T-helper 2 cell treated with Interferon-gamma antibody and Interleukin-4, amounts not matched to agents 5 μg/mL and 100 μg/mL, for 36 hours (primary cell): Measurements from ENCODE around the gene SEMA5A.

Experiments
- DNase-seq: peaks from one replicate; pipeline ENCODE4 v3.0.0; 2021; ENCODE audit warnings: low spot score
- H3K27ac Mint-ChIP-seq: one replicate; pipeline ENCODE4 v1.8.0; 2021; ENCODE audit warnings: mild to moderate bottlenecking, mixed read lengths
- H3K27me3 Mint-ChIP-seq: one replicate; pipeline ENCODE4 v1.8.0; 2021; ENCODE audit warnings: low read depth, mixed read lengths
- H3K36me3 Mint-ChIP-seq: one replicate; pipeline ENCODE4 v1.8.0; 2021; ENCODE audit warnings: low read depth, mixed read lengths
- H3K4me1 Mint-ChIP-seq: one replicate; pipeline ENCODE4 v1.8.0; 2021; ENCODE audit warnings: low read depth, mixed read lengths
- H3K4me3 Mint-ChIP-seq: one replicate; pipeline ENCODE4 v1.8.0; 2022; ENCODE audit warnings: mild to moderate bottlenecking, moderate library complexity, mixed read lengths
- H3K9me3 Mint-ChIP-seq: one replicate; pipeline ENCODE4 v1.8.0; 2021; ENCODE audit warnings: mixed read lengths

Gene SEMA5A

DNA sequence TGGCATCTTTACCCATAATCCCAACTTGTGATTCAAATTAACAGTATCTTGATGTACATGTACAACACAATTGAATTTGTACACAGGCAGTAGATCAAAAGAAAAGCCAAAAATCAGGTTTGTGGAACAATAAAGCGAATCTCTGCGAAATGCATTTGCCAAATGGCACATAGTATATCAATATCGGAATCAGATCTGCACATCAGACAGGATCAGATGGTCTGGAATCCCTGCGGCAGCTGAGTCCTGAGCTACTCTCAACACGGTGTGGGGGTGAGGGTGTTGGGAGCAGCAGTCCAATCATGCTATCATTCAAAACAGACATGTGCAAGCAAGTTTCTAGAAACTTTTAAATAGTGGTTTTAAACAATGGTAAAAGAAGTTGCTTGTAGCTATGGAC, 358.3 kb downstream of the SEMA5A start:
- DNase-seq, result no peak
- Mint-ChIP-seq H3K36me3 (no peaks in the 10 kb centered on the region), H3K9me3 (peaks cover 6% of the 10 kb centered on the region), H3K27me3 (no peaks in the 10 kb centered on the region), H3K27ac (no peak overlapping the region), H3K4me3 (no peak overlapping the region), H3K4me1 (no peaks in the 10 kb centered on the region)

DNA sequence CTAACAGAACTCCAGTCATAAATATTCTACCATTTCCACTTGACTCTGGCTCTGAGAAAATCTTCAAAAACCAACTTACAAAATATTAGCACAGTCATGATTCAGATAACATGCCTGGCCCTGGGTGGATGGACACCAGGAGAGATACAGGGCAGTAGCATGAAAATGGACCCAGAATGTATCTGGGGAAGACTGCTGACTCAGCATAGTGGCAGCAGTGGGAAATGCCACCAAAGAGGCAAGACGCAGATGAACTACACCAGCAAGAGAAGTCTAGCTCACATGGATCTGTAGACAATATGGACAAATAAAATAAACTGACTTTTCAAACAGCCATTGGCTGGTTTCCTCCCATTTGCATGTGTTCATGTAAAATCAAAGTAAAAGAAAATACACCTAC, 359.8 kb downstream of the SEMA5A start:
- Mint-ChIP-seq H3K9me3 (peaks cover 6% of the 10 kb centered on the region), H3K27me3 (no peaks in the 10 kb centered on the region), H3K36me3 (no peaks in the 10 kb centered on the region), H3K27ac (no peak overlapping the region), H3K4me1 (no peaks in the 10 kb centered on the region), H3K4me3 (no peak overlapping the region)
- DNase-seq, result no peak

GRCh38 chr5:9183992-9184391, 361.9 kb downstream of the SEMA5A start:
- Mint-ChIP-seq H3K36me3 (no peaks in the 10 kb centered on the region), H3K4me1 (no peaks in the 10 kb centered on the region), H3K4me3 (no peak overlapping the region), H3K27me3 (no peaks in the 10 kb centered on the region), H3K9me3 (peaks cover 4% of the 10 kb centered on the region), H3K27ac (no peak overlapping the region)
- DNase-seq, result no peak

DNA sequence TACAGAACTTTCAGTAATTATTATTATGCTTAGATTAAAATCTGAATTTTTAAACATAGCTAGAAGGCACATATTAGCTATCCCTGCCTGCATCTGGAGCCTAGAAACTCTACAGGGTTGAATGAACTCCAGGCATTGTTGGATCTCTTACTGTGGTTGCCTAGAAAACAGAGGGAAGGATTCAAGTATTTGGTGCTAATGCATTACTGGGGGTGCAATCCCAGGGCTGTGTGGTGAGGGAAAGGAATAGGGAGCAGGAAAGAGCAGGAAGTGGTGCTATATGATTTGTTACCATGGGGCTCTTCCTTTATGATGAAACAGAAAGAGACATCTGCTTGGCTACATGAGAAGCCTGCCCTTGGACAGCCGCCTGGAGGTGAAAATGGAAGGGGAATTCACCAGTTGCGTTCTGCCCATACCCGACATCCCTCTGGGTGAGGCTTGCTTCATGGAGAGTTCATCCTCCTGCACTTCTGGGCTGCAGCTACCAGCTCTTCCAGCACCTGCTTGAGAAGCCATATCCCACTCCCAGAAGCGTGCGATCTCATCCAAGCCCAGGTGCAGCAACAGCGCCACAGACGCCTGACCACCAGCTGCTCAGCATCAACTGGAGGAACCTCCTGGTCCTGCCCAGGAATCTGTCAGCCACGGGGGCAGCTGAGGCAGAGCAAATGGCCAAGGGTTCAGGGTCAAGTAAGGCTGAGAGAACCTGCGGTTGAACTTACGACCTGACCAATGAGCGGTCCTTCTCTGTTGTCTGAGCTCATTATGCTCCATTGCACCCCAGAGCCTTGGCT, 362.8 kb downstream of the SEMA5A start:
- H3K9me3 Mint-ChIP-seq, result no peaks in the 10 kb centered on the region
- no peaks in the 10 kb centered on the region for H3K36me3 Mint-ChIP-seq
- H3K27ac Mint-ChIP-seq, result no peak overlapping the region
- H3K4me1 Mint-ChIP-seq, result no peaks in the 10 kb centered on the region
- no peak for DNase-seq
- H3K4me3 Mint-ChIP-seq, result no peak overlapping the region
- no peaks in the 10 kb centered on the region for H3K27me3 Mint-ChIP-seq

DNA sequence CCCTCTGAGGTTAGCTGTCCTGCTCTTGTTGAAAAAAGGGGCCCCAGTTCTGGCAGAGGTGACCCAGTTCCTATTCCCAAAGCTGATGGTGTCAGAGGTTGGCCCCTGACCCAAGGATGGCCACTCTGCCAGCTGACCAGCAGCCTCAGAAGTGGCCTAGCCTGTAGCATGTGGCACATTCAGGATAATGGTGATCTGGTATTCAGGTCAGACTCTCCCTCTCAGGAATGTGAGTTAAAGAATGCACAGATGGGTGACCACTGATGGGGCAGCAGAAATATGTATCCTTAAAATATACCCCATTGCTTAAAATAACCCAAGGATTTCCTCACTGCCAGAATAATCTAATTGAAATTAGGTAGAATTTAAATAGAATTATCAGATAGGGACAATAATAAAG, 369.2 kb downstream of the SEMA5A start:
- Mint-ChIP-seq H3K27me3 (no peaks in the 10 kb centered on the region), H3K4me3 (no peak overlapping the region), H3K36me3 (no peaks in the 10 kb centered on the region), H3K4me1 (no peaks in the 10 kb centered on the region), H3K27ac (no peak overlapping the region), H3K9me3 (no peaks in the 10 kb centered on the region)
- DNase-seq, result no peak

- Mint-ChIP-seq H3K36me3 (no peaks in the 10 kb centered on the region), H3K4me3 (no peak overlapping the region), H3K27ac (no peak overlapping the region), H3K9me3 (no peaks in the 10 kb centered on the region), H3K27me3 (no peaks in the 10 kb centered on the region), H3K4me1 (no peaks in the 10 kb centered on the region)
- DNase-seq, result no peak
Measured at GRCh38 chr5:9174446-9174845, 371.4 kb downstream of the SEMA5A start.

DNA sequence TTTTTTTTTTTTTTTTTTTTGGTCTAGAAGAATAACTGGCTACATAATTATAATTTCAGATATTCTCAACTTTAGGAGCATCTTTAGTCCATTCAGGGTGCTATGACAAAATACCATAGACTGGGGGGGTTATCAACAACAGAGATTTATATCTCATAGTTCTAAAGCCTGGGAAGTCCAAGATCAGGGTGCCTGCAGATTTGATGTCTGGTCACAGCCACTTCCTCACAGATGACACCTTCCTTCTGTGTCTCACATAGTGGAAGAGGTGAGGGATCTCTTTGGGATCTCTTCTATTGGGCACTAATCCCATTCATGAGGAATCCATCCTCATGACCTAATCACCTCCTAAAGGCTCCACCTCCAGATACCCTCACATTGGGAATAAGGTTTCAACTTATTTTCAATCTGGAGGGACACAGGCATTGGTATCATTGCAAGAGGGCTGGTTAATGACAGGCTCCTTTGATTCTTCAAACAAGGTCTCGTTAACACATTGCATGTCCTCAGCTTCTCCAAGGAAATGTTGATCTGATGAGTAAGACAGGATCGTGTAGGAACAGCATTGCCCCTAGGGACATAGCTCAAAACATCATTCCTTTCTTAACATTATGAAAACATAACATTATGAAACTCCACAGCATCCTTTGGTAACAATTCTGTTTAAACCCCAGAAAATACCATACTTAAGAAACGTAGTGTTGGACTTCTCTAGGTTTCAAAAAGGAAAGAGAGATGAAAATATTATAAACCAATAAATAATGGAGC, 372.4 kb downstream of the SEMA5A start:
- Mint-ChIP-seq H3K4me1 (no peaks in the 10 kb centered on the region), H3K27ac (no peak overlapping the region), H3K27me3 (no peaks in the 10 kb centered on the region), H3K9me3 (no peaks in the 10 kb centered on the region), H3K36me3 (no peaks in the 10 kb centered on the region), H3K4me3 (no peak overlapping the region)
- DNase-seq, result no peak

DNA sequence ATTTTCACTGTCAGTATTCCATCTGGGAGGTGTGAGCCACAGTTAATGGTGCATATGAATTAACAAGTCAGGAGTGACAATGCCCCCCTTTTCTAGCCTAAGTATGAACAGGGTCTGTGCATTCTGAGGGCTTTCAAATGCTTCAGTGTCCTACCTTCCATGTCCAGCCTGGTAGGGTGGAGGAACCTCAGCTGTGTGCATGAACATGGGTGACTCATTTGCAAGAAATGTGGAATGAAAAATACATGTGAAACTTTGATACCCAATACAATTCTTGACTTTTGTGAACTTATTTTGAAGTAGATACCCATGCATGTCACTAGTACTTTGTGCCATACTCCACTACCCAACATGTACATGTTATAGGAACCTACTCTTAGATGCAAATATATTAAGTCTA, 375.8 kb downstream of the SEMA5A start:
- no peak for DNase-seq
- Mint-ChIP-seq H3K36me3 (no peaks in the 10 kb centered on the region), H3K9me3 (no peaks in the 10 kb centered on the region), H3K4me1 (no peaks in the 10 kb centered on the region), H3K4me3 (no peak overlapping the region), H3K27ac (no peak overlapping the region), H3K27me3 (no peaks in the 10 kb centered on the region)

- Mint-ChIP-seq H3K27me3 (no peaks in the 10 kb centered on the region), H3K27ac (no peak overlapping the region), H3K4me1 (no peaks in the 10 kb centered on the region), H3K9me3 (no peaks in the 10 kb centered on the region), H3K36me3 (no peaks in the 10 kb centered on the region), H3K4me3 (no peak overlapping the region)
- DNase-seq, result no peak
Measured at GRCh38 chr5:9169557-9169902, 376.3 kb downstream of the SEMA5A start.

DNA sequence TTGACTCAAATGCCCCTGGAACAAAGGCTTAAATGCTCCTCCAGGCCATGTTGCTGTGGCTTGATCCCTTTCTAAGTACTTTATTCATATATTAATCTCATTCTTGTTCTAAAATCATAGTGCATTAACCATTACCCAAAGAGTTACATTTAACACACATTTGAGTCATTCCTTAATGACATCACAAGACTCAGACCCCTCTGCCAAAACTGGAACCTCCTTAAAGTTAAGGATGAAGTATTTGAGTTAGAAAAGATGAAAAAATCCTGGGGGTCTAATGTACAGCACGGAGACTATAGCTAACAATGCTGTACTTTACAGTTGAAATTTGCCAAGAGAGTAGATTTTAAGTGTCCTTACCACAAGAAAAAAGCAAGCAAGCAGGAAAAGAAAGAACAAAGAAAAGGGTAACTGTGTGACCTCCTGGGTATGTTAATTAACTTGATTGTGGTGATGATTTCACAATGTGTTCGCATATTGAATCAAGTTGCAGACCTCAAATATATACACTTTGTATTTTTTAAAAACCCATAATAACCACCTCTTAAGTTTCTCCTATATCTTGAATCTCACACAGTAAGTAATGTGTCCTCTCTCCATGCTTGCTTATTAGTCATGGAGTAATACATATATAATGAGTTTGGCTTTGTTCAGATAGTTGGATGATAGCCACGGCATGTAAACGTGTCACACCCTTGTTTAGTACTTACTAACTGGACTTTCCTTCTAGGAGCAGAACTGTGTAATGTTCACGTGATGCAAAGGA, 376.9 kb downstream of the SEMA5A start:
- Mint-ChIP-seq H3K9me3 (no peaks in the 10 kb centered on the region), H3K27me3 (no peaks in the 10 kb centered on the region), H3K36me3 (no peaks in the 10 kb centered on the region), H3K27ac (no peak overlapping the region), H3K4me3 (no peak overlapping the region), H3K4me1 (no peaks in the 10 kb centered on the region)
- DNase-seq, result no peak

DNA sequence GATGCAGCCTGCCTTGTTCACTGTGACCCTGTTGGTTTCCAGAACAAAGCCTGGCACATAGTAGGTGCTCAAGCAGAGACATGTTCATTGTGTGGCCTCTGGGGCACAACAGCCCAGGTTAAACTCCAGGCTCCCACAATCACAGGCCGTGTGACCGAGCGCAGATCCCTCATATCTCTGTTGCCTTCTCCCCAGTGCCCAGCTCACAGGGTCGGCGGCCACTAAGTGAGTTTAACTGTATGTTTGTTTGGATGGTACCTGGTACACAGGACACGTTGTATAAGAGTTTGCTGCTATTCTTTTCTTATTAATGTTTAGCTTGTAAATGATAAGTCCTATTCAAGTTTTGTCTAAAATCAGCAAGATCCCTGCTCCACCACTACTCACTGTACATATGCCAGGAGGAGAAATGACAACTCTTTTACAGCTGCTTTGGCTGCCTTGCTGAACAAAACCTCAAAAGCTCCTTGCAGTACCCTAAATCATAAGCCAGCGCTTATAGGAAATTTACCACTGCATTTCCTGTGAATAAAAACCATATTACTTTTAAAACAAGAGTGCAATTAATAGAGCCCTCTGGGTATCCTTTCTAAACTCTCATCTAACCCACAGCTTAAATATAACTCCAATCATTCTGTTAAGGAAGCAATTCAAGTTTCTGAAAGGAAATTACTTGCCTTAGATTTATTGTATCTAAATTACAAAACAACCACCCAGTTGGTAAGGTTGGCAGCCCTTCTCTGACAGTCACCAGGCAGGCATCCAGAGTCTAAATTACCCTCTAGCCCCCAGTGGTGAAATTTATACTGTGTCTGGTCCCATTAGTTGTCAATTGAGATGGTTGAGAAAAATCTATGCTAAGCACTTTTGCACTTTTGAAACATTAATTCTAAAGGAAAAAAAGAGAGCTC, 379.4 kb downstream of the SEMA5A start:
- Mint-ChIP-seq H3K27ac (no peak overlapping the region), H3K36me3 (no peaks in the 10 kb centered on the region), H3K4me1 (no peaks in the 10 kb centered on the region), H3K4me3 (no peak overlapping the region), H3K9me3 (no peaks in the 10 kb centered on the region), H3K27me3 (no peaks in the 10 kb centered on the region)
- DNase-seq, result no peak

DNA sequence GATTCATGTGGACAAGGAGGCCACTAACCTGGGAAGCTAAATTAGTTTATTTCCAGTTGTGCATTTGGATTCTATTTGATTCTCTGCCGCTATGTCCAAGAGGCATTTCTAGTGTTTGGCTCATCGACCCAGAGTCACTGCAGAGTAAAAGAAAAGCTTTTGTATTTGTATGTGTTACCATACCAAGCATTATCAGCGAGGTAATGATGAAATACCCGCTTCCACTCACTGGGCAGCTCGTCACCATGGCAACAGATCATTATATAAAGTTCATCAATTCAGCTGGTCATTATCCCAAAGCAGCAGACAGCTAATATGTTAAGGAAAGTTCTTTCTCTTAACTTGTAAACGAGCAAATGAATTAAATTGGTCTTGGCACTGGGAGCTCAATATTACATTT, 380.3 kb downstream of the SEMA5A start:
- Mint-ChIP-seq H3K27ac (no peak overlapping the region), H3K9me3 (no peaks in the 10 kb centered on the region), H3K4me3 (no peak overlapping the region), H3K4me1 (no peaks in the 10 kb centered on the region), H3K27me3 (no peaks in the 10 kb centered on the region), H3K36me3 (no peaks in the 10 kb centered on the region)
- no peak for DNase-seq

GRCh38 chr5:9160747-9161146, 385.1 kb downstream of the SEMA5A start:
- no peak for DNase-seq
- H3K4me3 Mint-ChIP-seq, result no peak overlapping the region
- H3K27ac Mint-ChIP-seq, result no peak overlapping the region
- no peaks in the 10 kb centered on the region for H3K27me3 Mint-ChIP-seq
- no peaks in the 10 kb centered on the region for H3K36me3 Mint-ChIP-seq
- peaks cover 7% of the 10 kb centered on the region for H3K9me3 Mint-ChIP-seq
- no peaks in the 10 kb centered on the region for H3K4me1 Mint-ChIP-seq
